CD4-positive, alpha-beta T cell treated with Interleukin-21 for 1 hour (primary cell): Measurements from ENCODE around the gene GPR50.

Source experiments
- DNase-seq: peaks from one replicate; pipeline ENCODE4 v3.0.0-alpha.2; 2020

The GPR50 gene

DNA sequence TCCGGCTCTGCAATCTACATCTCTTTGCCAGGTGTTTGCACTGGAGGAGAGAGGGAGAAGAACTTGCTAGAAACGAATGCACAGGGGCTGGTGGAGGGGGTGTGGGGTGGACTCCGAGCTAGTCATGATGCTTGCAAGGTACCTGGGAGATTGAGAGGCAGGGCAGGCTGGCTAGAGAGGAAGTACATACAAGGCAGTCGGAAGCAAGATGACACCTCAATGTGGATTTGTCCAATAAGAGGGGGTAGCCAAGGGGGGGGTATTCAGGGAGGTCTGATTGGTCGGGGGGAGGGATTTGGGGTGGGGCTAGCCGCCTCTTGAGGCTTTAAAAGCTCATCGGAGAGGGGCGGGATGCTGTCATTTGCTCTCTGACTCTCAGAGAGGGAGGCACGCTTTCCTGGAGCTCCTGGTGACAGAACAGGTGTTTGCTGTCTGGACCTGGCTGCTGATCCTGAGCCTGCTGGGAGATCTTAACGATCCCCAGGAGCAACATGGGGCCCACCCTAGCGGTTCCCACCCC is at the start of gene GPR50:
Gene GPR50, plus strand, starts transcription at position 354 of the 520 bp plus-strand sequence. Its CDS starts 138 bp downstream, at position 492.
- DNase-seq, result no peak

DNA sequence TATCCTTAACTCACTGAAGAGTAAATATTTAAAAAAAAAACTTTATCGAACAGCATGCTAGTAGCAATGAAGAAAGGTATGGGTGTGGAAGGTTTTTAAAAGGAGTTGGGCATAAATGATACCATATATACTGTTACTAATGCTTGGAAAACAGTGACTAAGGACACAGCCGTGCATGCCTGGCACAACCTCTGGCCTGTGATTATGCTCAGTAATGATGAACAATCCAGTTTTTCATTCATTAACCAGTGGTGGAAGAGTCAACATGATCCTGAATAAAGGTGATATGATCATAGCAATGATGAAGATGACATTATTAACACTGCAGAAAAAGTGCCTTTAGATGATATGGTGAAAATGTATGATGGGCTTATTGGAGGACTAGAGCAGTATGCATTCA is 43.9 kb upstream of the GPR50 start:
- no peak for DNase-seq

DNA sequence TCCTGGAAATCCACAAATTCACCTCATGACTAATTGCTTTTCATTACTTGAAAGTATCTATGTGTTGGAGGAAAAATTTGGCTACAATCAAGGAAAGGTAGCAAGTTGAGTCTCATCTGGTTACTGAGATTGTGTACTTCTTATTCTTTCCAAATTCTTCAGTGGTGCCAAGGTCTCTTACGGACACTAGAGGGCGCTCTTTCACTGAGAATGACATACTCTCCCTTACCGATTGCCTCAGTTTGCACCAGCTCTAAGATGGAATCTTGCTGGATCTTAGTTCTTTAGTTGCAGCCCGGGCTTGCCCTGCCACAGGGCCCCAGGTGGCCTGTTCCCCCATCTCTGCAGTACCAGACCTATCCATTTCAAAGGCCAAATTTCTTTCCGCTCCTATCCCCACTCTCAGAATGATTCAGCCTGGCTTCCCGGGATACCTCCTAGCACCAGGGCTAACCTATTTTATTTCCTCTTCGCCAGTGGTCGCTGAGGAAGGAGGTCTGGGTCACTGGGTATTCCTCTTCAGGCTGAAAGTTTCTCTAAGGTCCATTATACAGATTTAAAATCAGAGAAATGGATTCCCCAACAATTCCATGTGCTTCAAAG is 24.6 kb upstream of the GPR50 start:
- peak; percentile 40 for DNase-seq

DNA sequence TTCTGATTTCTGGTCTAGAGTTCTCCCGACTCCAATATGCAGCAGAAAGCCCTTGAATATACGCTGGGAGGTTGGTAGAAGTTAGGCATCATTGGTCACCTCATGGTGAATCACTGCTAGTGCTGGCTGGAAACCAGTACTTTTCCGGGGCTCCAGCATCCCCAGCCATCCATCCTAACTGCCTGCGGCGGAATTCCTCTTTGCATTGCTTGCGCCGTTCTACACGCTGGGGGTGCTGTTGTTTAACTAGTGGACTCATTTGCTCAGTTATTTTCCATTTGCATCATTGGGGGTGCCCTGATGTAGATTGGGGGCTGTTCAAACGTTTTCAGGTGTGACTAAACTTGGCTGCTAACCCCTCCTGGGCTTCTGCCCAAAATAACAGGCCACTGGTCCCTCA is 23.3 kb upstream of the GPR50 start:
- no peak for DNase-seq

DNA sequence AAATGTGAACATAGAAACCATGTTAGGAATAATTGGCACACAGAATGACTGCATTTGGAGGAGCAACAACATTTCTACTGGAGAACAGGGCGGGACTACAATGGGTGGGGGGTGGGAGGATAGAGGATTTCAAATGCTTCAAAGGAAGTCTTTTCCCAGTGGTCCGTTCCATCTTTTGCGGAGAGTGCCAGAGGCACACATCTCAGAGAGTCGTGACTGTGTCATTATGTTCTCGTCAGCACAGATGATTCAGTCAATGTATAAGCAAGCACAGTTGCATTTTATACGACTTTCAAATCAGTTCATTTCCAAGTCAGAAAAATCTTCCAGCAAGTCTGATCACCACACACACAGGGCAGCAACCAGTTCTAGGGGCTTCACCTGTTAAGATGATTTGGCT is 22.7 kb upstream of the GPR50 start:
- DNase-seq, result no peak

DNA sequence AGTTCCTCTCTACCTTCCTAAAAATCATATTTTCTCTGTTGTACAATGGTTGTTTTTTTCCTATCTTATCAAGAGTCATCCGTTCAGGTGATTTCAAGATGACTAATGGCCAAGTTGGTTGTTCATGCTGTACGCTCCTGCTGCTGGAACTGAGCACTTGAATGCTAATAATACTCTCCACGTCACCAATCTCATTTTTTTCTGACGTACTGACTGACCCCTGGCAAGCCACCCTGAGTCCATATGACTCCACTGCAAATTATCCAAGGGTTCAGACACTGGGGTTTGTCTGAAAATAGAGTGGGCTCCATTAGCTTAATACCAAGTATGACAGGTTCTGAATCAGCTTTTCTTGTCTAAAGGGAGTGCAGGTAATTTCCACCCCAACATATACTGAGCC is 21.1 kb upstream of the GPR50 start:
- no peak for DNase-seq

DNA sequence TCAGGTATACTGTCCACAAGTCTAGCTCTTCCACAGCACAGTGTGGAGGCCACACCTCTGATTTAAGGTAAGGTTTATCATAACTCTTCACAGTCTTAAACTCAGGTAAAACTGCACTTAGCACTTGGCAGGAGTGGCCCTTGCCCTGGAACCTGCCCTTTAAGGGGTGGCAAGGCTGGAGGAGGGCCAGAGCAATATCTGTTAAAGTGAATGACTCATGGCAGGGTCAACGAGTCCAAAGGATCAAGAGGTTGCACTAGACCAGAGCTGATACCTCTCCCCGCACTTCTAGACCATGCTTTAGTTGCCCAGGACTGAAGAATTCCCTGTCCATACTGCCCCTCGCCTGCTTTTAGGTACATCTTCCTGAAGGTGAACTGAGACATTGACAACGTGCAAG is 14.7 kb upstream of the GPR50 start:
- no peak for DNase-seq

DNA sequence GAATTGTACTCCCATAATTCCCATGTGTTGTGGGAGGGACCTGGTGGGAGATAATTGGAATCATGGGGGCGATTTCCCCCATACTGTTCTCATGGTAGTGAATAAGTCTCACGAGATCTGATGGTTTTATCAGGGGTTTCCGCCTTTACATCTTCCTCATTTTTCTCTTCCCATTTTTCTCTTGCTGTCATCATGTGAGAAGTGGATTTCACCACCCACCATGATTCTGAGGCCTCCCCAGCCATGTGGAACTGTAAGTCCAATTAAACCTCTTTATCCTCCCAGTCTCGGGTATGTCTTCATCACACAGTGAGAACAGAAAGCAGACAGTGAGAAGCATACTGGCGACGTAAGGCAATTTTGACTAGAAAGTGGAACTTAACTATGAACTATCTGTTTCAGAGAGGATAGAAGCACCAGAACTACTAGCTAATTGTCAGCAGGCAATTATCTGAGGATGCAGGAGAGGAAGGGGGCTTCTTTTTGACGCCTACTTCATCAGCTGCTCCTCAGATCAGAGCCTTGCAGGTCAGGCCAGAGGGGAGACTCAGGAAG is 8.5 kb upstream of the GPR50 start:
- DNase-seq, result no peak

DNA sequence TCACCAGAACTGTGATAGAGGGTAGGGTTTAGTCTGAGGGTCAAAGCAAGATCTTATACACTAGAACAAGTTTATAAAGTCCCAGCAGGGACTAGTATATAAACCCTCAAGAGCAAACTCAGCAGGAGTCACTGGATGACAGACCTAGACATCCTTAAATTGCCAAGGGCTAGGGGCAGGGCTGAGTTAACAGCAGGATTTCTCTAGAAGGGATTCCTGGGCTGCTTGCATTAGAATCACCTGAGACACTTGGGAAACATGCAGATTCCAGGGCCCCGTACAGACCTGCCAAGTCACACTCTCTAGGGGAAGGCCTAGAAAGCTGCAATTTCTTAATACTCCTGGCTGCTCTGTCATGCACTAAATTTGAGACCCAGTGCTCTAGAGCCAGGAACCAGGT is 6.6 kb upstream of the GPR50 start:
- no peak for DNase-seq

DNA sequence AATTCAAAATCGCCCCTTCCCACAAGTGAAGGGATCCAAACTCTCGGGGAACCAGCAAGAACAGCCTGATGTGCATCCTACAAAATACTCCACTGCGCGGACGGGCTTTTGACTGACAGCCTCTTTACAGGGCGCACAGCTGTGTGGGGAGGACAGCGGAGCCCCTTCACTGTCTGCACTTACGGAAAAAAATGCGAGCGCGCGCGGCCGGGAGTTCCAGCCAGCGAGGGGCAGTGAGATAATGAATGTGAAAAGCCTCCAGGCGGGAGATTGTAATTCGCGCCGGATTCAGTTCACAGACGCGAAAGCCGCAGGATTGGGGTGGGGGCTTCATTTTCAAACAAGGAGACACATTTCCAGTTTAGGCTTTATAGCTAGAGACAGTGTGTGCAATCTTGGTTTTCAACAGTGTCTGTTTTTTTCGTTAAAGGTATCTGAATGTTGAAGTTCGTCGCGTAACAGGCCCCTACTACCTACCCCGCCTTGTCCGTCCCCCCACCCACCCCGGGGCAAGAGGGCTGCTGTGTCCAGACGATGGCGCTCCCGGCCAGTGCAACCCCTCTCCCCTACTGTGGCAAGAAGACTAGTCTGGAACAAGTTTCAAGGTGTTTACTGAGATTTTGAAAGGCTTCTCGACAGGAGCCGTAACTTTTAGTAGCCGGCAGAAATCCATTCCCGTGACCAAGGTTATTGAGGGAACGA is 1.7 kb upstream of the GPR50 start:
- no peak for DNase-seq

DNA sequence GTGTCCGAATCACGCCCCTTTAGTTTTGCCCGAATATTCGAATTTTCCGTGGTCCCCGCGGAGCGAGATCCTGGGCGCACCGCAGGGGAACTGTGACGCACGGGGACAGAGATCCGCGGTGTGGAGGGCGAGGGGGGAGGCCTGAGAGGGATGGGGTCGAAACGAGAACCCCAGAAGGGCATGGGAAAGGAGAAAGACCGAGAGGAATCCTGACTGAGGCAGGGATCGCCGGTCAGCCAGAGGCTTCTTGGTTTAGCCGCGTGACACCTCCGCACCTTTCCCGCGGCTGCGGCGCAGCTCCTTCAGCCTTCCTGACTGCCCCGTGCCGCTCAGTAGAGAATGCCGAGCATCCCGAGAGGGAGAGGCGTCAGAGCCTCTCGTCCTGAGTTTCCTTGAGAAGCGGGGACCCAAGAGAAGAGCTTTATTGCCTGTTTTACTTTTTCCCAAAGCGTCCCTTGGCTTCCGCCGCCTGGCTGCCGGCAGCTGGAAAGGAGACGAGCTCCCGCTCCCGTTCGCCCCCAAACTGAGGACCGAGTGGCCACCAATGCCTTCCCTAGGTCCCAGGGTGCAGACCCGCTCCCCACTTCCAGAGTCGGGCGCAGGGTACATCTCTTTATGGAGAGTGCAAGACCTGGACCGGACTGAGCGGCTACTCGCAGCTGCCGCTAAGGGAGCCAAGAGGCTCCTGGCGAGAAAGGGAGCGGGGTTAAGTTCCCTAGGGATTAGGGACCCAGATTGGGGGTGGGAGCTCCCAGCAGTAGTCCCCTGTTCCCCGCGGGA is 911 bp upstream of the GPR50 start:
- DNase-seq, result no peak

DNA sequence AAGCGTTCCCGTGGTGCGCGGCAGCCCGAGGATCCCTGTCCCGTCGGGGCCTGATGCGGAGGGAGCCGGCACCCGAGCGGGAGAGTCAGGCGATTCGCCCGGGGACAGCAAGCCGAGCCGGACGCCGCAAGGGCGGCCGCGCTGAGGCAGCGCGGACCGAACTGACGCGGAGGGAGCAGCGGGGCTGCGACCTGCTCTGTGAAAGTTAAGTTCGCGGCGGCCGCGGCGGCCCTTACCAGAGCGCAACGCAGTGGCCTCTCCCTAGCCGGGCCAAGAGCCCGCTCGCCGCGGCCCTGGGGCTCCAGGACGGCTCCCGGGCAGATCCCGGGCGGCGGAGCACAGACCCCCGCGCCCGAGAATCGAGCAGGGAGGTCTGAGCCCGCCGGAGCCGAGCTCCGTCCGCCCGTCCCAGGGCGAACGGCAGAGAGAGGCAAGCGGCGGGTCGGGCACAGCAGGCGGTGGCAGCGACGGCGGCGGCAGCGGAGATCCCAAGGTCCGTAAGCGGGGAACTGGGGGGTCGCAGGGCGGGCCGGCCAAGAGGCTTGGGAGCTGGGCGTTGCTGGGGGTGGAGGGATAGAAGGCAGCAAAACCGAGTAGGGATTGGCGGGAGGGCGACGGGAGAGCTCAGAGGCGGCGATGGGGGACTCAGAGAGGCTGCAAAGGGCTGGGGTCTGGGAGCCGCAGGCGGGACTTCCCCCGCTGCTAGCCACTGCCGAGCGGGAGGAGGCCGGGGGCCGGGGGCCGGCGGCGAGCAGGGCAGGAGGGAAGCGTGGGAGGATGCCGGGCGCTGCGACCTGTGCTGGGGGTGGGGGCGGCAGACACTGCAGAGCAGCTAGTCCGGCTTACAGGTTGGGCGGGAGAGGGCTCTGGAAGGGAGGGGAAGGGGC is 1.0 kb downstream of the GPR50 start:
- DNase-seq, result no peak

DNA sequence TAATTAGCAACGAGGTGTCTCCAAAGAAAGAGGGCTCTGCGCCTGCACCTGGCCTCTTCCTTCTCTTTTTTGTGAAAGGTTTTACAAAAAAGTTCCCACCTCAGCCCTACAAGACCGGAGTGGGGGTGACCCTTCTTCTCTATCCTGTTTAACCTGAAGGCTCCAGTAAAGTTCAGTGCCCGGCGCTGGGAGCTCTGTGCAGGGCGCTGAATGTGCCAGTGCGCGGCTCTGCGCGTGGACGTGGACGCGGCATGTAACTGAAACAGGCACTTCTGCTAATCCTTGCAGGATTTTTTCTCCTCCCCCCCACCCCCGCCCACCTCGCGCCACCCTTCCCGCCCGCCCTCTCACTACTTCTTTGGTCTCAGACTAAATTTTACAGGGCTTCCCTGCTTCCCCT is 2.4 kb downstream of the GPR50 start:
- no peak for DNase-seq

DNA sequence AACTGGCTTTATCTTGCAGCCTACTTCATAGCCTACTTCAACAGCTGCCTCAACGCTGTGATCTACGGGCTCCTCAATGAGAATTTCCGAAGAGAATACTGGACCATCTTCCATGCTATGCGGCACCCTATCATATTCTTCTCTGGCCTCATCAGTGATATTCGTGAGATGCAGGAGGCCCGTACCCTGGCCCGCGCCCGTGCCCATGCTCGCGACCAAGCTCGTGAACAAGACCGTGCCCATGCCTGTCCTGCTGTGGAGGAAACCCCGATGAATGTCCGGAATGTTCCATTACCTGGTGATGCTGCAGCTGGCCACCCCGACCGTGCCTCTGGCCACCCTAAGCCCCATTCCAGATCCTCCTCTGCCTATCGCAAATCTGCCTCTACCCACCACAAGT is 4.0 kb downstream of the GPR50 start:
- no peak for DNase-seq

DNA sequence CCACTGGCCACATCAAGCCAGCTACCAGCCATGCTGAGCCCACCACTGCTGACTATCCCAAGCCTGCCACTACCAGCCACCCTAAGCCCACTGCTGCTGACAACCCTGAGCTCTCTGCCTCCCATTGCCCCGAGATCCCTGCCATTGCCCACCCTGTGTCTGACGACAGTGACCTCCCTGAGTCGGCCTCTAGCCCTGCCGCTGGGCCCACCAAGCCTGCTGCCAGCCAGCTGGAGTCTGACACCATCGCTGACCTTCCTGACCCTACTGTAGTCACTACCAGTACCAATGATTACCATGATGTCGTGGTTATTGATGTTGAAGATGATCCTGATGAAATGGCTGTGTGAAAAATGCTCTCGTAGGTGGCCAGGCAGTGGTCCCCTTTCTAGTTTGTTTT is 4.7 kb downstream of the GPR50 start:
- DNase-seq, result no peak

DNA sequence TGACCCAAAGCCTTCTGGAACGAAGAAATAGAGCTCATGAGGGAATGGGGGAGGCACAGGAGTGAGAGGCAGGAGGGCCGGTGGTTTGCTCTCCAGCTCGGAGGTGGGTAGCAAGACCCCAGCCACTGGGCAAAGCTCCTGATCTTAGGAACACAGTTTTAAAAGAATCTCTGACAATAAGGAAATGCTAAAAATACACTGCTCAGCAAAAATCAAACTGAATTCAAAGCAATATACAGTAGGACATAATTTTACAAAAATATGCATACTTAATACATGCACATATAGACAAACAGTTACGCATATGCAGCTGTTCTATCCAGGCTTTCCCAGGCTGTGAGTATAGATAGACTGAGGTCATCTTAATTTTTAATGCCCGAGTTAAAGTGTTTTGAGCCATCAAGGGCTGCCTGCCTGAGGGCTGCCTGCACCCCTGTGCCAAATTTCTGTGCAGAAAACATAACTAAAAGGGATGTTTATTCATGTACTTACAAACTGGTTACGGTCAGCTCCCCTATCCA is 6.9 kb downstream of the GPR50 start:
- no peak for DNase-seq

DNA sequence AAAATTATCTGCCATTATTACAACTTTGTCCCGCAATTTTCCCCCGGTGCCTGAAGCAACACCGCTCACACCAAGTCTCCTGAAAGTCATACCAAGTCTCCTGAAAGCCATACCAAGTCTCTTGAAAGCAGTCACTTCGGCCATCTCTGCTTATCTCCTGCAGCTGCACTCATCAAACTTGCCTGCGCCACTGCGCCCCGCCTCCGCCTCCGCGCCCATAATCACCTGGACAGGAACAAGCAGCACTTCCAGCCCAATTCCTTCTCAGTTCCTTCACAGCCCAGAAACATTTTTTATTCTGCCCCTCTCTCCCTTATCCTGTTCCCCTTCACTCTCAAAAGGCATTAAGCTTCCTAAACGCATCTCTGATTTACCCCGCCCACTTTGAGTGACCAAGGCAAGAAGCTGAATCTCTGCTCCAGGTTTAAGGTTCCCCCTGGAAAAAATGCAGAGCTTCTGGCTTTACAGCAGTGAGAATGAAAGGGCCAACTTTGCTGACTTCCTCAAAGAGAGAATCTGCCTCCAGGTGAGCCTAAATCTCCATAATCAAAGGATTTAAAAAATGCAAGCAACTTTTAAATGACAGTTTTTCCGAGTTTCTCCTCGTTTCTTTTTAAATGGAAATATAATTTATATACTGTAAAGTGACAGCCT is 7.7 kb downstream of the GPR50 start:
- no peak for DNase-seq

DNA sequence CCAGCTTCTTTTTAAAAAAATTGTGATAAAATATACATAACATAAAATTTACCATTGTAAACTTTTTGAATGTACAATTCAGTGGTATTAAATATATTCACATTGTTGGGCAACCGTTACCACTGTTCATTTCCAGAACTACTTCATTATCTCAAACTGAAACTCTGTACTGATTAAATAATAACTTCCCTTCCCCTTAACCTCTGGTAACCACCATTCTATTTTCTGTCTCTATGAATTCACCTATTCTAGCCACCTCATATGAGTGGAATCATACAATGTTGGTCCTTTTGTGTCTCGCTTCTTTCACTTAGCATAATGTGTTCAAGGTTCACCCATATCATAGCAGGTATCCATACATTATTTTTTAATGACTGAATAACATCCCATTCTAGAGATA is 8.3 kb downstream of the GPR50 start:
- DNase-seq, result no peak

DNA sequence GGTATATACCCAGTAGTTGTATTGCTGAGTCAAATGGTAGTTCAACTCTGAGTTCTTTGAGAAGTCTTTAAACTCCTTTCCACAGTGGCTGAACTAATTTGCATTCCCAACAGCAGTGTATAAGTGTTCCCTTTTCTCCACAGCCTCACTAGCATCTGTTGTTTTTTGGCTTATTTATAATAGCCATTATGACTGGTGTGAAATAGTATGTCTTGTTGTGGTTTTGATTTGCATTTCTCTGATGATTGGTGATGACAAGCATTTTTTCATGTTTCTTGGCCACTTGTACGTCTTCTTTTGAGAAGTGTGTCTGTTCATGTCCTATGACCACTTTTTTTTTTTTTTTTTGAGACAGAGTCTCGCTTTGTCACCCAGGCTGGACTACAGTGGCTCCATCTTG is 30.5 kb downstream of the GPR50 start:
- DNase-seq, result no peak

DNA sequence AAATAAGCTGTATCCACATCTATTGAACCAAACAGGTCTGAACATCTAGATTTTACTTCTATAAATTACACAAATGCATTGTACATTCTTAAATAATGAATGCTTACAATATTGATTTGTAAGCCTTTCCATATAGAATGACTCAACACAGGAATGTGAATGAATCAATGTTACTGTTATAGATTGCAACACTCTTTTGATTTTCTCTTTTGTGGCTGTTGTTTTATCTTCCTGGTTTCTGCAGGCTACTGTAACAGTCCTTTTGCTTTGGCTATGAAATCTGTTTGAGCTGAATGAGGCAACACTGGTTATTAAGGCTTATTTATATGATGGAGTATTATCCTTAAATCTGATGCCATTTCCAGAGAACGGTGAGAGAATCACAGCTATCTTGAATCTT is 49.5 kb downstream of the GPR50 start:
- DNase-seq, result no peak

DNA sequence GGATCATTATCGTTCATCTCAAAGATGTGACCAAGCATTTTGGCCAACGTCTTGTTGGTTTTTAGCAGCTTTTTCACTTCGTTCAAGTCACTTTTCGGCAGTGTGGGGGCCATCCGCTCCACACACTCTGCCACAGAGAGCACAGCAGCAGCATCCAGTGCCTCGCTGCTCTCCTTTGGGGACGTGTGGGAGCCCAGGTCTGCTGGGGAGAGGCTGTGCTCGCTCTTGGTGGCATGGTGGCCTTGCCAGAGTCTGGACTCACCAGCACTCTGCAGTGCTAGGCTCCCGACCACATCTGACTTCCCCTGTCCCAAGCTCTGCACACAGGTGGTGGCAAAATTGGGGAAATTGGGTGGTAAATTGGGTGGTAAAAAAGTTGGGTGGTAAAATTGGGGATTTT is 50.6 kb downstream of the GPR50 start:
- no peak for DNase-seq

DNA sequence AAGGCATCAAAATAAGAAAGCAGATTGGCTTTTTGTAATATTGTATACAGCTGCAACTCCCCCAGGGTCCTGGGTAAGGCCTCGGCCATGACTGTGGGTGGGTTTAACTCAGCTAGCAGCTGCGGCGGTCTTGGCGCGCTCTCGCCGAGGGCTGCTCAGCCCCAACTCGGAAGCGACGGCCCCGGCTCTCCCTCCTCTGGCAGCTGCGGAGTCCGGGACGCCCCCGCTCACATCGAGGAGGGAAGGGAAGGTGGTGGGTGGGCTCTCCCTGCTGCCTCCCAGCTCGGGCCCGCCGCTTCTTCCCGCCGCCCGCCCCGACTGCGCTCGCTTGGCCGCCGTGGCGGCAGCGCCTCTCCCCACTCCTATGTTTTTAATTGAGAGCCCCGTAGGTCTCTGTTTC is 51.2 kb downstream of the GPR50 start:
- DNase-seq, result no peak
